B cell (primary cell): Measurements from ENCODE around the gene PROC. TPM values are rescaled to one million over a fixed set of nuclear protein-coding genes. Genes with fewer than 3 reads are reported as not detected.

Source experiments
- ATAC-seq: fragments of 200-7000 bp; cut with Tn5 transposase; one replicate; pipeline ENCODE4 v1.10.0; 2021; ENCODE audit warnings: low read depth, mild to moderate bottlenecking, moderate number of reproducible peaks, moderate library complexity
- CTCF ChIA-PET: fragments of 350-600 bp; sonication (Branson Sonifier 250); formaldehyde crosslinking; loops from one replicate; lab custom pipeline; 2021; ENCODE audit warnings: antibody characterized with exemption, inconsistent platforms; lab: Charles Lee
- POLR2A ChIA-PET: fragments of 350-600 bp; sonication (Branson Sonifier 250); formaldehyde crosslinking; loops from one replicate; lab custom pipeline; 2021; ENCODE audit warnings: antibody characterized with exemption; lab: Charles Lee
- DNase-seq: peaks from one replicate; pipeline ENCODE4 v3.0.0; 2013
- H2AFZ ChIP-seq: 2 replicates; pipeline ENCODE4 v1.6.1; 2012; ENCODE audit warnings: mild to moderate bottlenecking, low read depth, low read length; ENCODE audit not compliant: insufficient read depth, poor library complexity, severe bottlenecking
- H3K27ac ChIP-seq, 2 donors: 1 replicate in 1 of 2; 2 replicates in 1 of 2; pipeline ENCODE4 v1.5.1; 2012 to 2013; ENCODE audit warnings: low read length in 2 of 2, mild to moderate bottlenecking in 2 of 2, moderate library complexity in 1 of 2
- H3K27me3 ChIP-seq, 4 experiments: fragments of 200-600 bp in 1 of 4; sonication (generic) in 1 of 4; replicated peaks in 1 of 4; 1 replicate in 2 of 4; 2 replicates in 2 of 4; pipeline versions ENCODE4 v1.6.1 to v1.7.0; 2013 to 2016; ENCODE audit warnings: low read length in 3 of 4, mild to moderate bottlenecking in 2 of 4, mixed read lengths in 1 of 4, moderate library complexity in 1 of 4; ENCODE audit not compliant: insufficient read depth in 4 of 4, control insufficient read depth in 3 of 4; ENCODE audit errors: control extremely low read depth in 1 of 4
- H3K36me3 ChIP-seq, 2 experiments: replicated peaks in 1 of 2; 1 replicate in 1 of 2; 2 replicates in 1 of 2; pipeline versions ENCODE4 v1.6.1 to v1.7.1; 2013; ENCODE audit warnings: low read length in 1 of 2; ENCODE audit not compliant: insufficient read depth in 2 of 2, control insufficient read depth in 1 of 2; ENCODE audit errors: control extremely low read depth in 1 of 2, extremely low read depth in 1 of 2
- H3K4me1 ChIP-seq, 2 donors: fragments of 200-600 bp in 1 of 2; sonication (generic) in 1 of 2; 1 replicate in 1 of 2; 2 replicates in 1 of 2; pipeline versions ENCODE4 v1.5.1 to v1.6.1; 2013 to 2017; ENCODE audit warnings: low read length in 2 of 2; ENCODE audit not compliant: control insufficient read depth in 2 of 2, insufficient read depth in 2 of 2
- H3K4me2 ChIP-seq: replicated peaks from 2 replicates; pipeline ENCODE3; 2012; ENCODE audit warnings: mild to moderate bottlenecking, low read depth, low read length; ENCODE audit not compliant: poor library complexity, severe bottlenecking
- H3K4me3 ChIP-seq, 5 experiments: fragments of 200-600 bp in 1 of 5; sonication (generic) in 1 of 5; 1 replicate in 3 of 5; 2 replicates in 2 of 5; pipeline versions ENCODE4 v1.5.1 to v1.7.0; 2011 to 2016; ENCODE audit warnings: low read length in 4 of 5, mild to moderate bottlenecking in 4 of 5, low read depth in 2 of 5, control low read depth in 1 of 5, moderate library complexity in 1 of 5; ENCODE audit not compliant: insufficient read depth in 1 of 5; ENCODE audit errors: control extremely low read depth in 1 of 5, extremely low read depth in 1 of 5
- H3K79me2 ChIP-seq: fragments of 200-600 bp; sonication (generic); one replicate; pipeline ENCODE4 v1.6.0; 2016; ENCODE audit warnings: low read length; ENCODE audit not compliant: control insufficient read depth, insufficient read depth
- H3K9ac ChIP-seq: fragments of 200-600 bp; sonication (generic); 2 replicates; pipeline ENCODE4 v1.6.1; 2017; ENCODE audit warnings: mild to moderate bottlenecking, low read length, moderate library complexity
- H3K9me3 ChIP-seq, 3 donors: one replicate each; pipeline versions ENCODE4 v1.6.1 to v1.7.1; 2013; ENCODE audit warnings: low read length in 2 of 3; ENCODE audit not compliant: control insufficient read depth in 2 of 3, insufficient read depth in 1 of 3; ENCODE audit errors: control extremely low read depth in 1 of 3
- H4K20me1 ChIP-seq: 2 replicates; pipeline ENCODE4 v1.6.0; 2012; ENCODE audit warnings: mild to moderate bottlenecking, low read length; ENCODE audit not compliant: insufficient read depth, control insufficient read depth, poor library complexity, severe bottlenecking
- H3K27ac Mint-ChIP-seq: one replicate; pipeline ENCODE4 v1.8.0; 2021; ENCODE audit warnings: mixed read lengths
- H3K27me3 Mint-ChIP-seq: one replicate; pipeline ENCODE4 v1.8.0; 2021; ENCODE audit warnings: mixed read lengths
- H3K4me1 Mint-ChIP-seq: one replicate; pipeline ENCODE4 v1.8.0; 2021; ENCODE audit warnings: mixed read lengths
- H3K4me3 Mint-ChIP-seq: one replicate; pipeline ENCODE4 v1.8.0; 2021; ENCODE audit warnings: mixed read lengths
- H3K9me3 Mint-ChIP-seq: one replicate; pipeline ENCODE4 v1.8.0; 2022; ENCODE audit warnings: mixed read lengths; ENCODE audit not compliant: insufficient read depth
- EZH2 ChIP-seq: IDR thresholded peaks from 2 replicates; pipeline ENCODE4 v1.6.1; 2012; ENCODE audit warnings: borderline replicate concordance, low read depth, mild to moderate bottlenecking, moderate library complexity, low read length; ENCODE audit not compliant: insufficient read depth, poor library complexity, severe bottlenecking
- WGBS: methylation state at CpG from one replicate; pipeline ENCODE4 v1.1.5; 2013; ENCODE audit warnings: missing lambda C conversion rate; ENCODE audit not compliant: insufficient coverage; 5-methylcytosine and 5-hydroxymethylcytosine counted together
- intact Hi-C: fragments of 100-400 bp; cut with micrococcal nuclease; formaldehyde crosslinking; loops from one replicate; pipeline ENCODE4 v1.10.0; 2022
- polyA plus RNA-seq: library from polyadenylated mRNA; depleted of rRNA; stranded (reverse); fragments of >200 nt; gene quantifications from 2 replicates; pipeline ENCODE4 v1.2.3, GENCODE V29; 2012
- total RNA-seq, 2 donors: library from RNA; stranded (reverse); fragments of 120-200 nt in 1 of 2; gene quantifications; 1 replicate in 1 of 2; 2 replicates in 1 of 2; pipeline versions ENCODE4 v1.2.3 to v1.2.4, GENCODE V29; 2013 to 2022
- TF ChIP-seq, protein P1 (sequence below): fragments of 200-600 bp; IDR thresholded peaks from one replicate; pipeline ENCODE4 v1.8.0; 2022; ENCODE audit warnings: antibody characterized with exemption, mild to moderate bottlenecking

Gene PROC
- total and polyA plus RNA-seq, 2 donors (not counting 1 experiment from before 2014, with no cell fraction given) = 0.40 TPM; not detected in 1

DNA sequence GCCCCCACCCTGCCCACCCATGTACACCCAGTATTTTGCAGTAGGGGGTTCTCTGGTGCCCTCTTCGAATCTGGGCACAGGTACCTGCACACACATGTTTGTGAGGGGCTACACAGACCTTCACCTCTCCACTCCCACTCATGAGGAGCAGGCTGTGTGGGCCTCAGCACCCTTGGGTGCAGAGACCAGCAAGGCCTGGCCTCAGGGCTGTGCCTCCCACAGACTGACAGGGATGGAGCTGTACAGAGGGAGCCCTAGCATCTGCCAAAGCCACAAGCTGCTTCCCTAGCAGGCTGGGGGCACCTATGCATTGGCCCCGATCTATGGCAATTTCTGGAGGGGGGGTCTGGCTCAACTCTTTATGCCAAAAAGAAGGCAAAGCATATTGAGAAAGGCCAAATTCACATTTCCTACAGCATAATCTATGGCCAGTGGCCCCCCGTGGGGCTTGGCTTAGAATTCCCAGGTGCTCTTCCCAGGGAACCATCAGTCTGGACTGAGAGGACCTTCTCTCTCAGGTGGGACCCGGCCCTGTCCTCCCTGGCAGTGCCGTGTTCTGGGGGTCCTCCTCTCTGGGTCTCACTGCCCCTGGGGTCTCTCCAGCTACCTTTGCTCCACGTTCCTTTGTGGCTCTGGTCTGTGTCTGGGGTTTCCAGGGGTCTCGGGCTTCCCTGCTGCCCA lies 9.3 kb downstream of the PROC start:
- H3K4me1 ChIP-seq = peaks cover 10 to 11% of the 10 kb centered on the region in 2 donors
- ChIA-PET POLR2A (no interaction called here), CTCF (interaction anchor here (0.6 kb wide), 1 partner anchor 852 kb away, joined by 5 read pairs; no protein-coding TSS in a partner anchor)
- no peaks in the 10 kb centered on the region for H3K9me3 ChIP-seq
- Mint-ChIP-seq H3K4me1 (peaks cover 9% of the 10 kb centered on the region), H3K9me3 (no peaks in the 10 kb centered on the region), H3K4me3 (no peak overlapping the region), H3K27me3 (no peaks in the 10 kb centered on the region), H3K27ac (no peak overlapping the region)
- no peaks in the 10 kb centered on the region for H3K36me3 ChIP-seq
- TF ChIP-seq, protein P1, sequence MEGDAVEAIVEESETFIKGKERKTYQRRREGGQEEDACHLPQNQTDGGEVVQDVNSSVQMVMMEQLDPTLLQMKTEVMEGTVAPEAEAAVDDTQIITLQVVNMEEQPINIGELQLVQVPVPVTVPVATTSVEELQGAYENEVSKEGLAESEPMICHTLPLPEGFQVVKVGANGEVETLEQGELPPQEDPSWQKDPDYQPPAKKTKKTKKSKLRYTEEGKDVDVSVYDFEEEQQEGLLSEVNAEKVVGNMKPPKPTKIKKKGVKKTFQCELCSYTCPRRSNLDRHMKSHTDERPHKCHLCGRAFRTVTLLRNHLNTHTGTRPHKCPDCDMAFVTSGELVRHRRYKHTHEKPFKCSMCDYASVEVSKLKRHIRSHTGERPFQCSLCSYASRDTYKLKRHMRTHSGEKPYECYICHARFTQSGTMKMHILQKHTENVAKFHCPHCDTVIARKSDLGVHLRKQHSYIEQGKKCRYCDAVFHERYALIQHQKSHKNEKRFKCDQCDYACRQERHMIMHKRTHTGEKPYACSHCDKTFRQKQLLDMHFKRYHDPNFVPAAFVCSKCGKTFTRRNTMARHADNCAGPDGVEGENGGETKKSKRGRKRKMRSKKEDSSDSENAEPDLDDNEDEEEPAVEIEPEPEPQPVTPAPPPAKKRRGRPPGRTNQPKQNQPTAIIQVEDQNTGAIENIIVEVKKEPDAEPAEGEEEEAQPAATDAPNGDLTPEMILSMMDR = no peak
- no peak for TF ChIP-seq EZH2
- H3K27ac ChIP-seq = no peak overlapping the region
- no peaks in the 10 kb centered on the region for H3K79me2 ChIP-seq
- H3K4me2 ChIP-seq = no peak overlapping the region
- no peak overlapping the region for H2AFZ ChIP-seq
- intact Hi-C loops = no loop called here
- peaks cover 5% of the 10 kb centered on the region for H4K20me1 ChIP-seq
- no peak overlapping the region for H3K9ac ChIP-seq
- DNase-seq (no peak), ATAC-seq (no peak)
- WGBS = 90% methylated on average over 5 of the region's 7 CpGs
- no peak overlapping the region for H3K4me3 ChIP-seq
- H3K27me3 ChIP-seq = peaks cover 0 to 10% (median 2%) of the 10 kb centered on the region in 4 experiments

DNA sequence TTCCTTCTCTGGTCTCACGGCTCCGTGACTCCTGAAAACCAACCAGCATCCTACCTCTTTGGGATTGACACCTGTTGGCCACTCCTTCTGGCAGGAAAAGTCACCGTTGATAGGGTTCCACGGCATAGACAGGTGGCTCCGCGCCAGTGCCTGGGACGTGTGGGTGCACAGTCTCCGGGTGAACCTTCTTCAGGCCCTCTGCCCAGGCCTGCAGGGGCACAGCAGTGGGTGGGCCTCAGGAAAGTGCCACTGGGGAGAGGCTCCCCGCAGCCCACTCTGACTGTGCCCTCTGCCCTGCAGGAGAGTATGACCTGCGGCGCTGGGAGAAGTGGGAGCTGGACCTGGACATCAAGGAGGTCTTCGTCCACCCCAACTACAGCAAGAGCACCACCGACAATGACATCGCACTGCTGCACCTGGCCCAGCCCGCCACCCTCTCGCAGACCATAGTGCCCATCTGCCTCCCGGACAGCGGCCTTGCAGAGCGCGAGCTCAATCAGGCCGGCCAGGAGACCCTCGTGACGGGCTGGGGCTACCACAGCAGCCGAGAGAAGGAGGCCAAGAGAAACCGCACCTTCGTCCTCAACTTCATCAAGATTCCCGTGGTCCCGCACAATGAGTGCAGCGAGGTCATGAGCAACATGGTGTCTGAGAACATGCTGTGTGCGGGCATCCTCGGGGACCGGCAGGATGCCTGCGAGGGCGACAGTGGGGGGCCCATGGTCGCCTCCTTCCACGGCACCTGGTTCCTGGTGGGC lies 10.0 kb downstream of the PROC start:
- Histone ChIP-seq H3K27me3 (peaks cover 0 to 6% (median 0%) of the 10 kb centered on the region in 4 experiments), H3K4me2 (no peak overlapping the region), H3K79me2 (no peaks in the 10 kb centered on the region), H3K4me1 (peaks cover 5% of the 10 kb centered on the region in 2 donors), H3K27ac (no peak overlapping the region), H3K36me3 (no peaks in the 10 kb centered on the region), H3K9ac (no peak overlapping the region), H2AFZ (no peak overlapping the region), H4K20me1 (peaks cover 4% of the 10 kb centered on the region), H3K9me3 (no peaks in the 10 kb centered on the region), H3K4me3 (no peak overlapping the region)
- POLR2A ChIA-PET = no interaction called here
- Mint-ChIP-seq H3K4me3 (no peak overlapping the region), H3K27ac (no peak overlapping the region), H3K27me3 (no peaks in the 10 kb centered on the region), H3K9me3 (no peaks in the 10 kb centered on the region), H3K4me1 (peaks cover 6% of the 10 kb centered on the region)
- ATAC-seq (no peak), DNase-seq (no peak)
- TF ChIP-seq EZH2 = no peak
- TF ChIP-seq, protein P1 = no peak
- 95% methylated on average over 36 of the region's 36 CpGs for WGBS
- CTCF ChIA-PET = interaction anchor here (0.6 kb wide), 1 partner anchor 851 kb away, joined by 5 read pairs; no protein-coding TSS in a partner anchor
- intact Hi-C loops = no loop called here
